HepG2 (cell line): Measurements from ENCODE around the gene AMER3. TPM values are rescaled to one million over a fixed set of nuclear protein-coding genes. Genes with fewer than 3 reads are reported as not detected.

ENCODE experiments used
- ATAC-seq: fragments of 200-7000 bp; cut with Tn5 transposase; 3 replicates; pipeline ENCODE4 v1.9.1; 2020; ENCODE audit warnings: mild to moderate bottlenecking, moderate library complexity
- BruUV-seq: library from RNA; stranded (reverse); fragments of 400-500 nt; replicated peaks from 2 replicates; lab custom pipeline; 2021; lab: Mats Ljungman, UMichigan
- CTCF ChIA-PET: fragments of 300-600 bp; formaldehyde crosslinking; extraction: SDS; loops from one replicate; lab custom pipeline; 2021; ENCODE audit warnings: low total read pairs, inconsistent platforms, low intra/inter-chr PET ratio; lab: Yijun Ruan, JAX
- POLR2A ChIA-PET: fragments of 350-600 bp; sonication (Branson Sonifier 250); formaldehyde crosslinking; loops from one replicate; lab custom pipeline; 2020; ENCODE audit warnings: antibody characterized with exemption, inconsistent platforms; lab: Yijun Ruan, JAX
- DNase-seq: peaks from one replicate; pipeline ENCODE4 v3.0.0-alpha.2; 2015; ENCODE audit warnings: low spot score
- FAIRE-seq: peaks from 3 replicates; lab custom pipeline; 2011; peaks lifted over from hg19 to GRCh38; lab: Jason Lieb, UNC
- H2AFZ ChIP-seq: one replicate; pipeline ENCODE4 v1.6.1; 2011; ENCODE audit warnings: low read length, inconsistent platforms
- H3K27ac ChIP-seq: fragments of 300-600 bp; 3 replicates; pipeline ENCODE4 v1.8.0; 2011; ENCODE audit warnings: mixed run types, mild to moderate bottlenecking, mixed read lengths, low read length, inconsistent platforms; ENCODE audit not compliant: insufficient read depth; ENCODE audit errors: extremely low read length
- H3K27me3 ChIP-seq, 2 experiments: fragments of 200-600 bp in 1 of 2; 2 replicates in 1 of 2; 3 replicates in 1 of 2; pipeline versions ENCODE4 v1.6.0 to v1.8.0; 2011; ENCODE audit warnings: low read length in 2 of 2, mild to moderate bottlenecking in 2 of 2, moderate library complexity in 2 of 2, inconsistent platforms in 1 of 2; ENCODE audit not compliant: insufficient read depth in 2 of 2, control insufficient read depth in 1 of 2
- H3K36me3 ChIP-seq, 2 experiments: fragments of 200-600 bp in 1 of 2; replicated peaks in 1 of 2; 2 replicates in 1 of 2; 3 replicates in 1 of 2; pipeline versions ENCODE4 v1.5.1 to v1.8.0; 2011; ENCODE audit warnings: low read length in 2 of 2, inconsistent platforms in 1 of 2; ENCODE audit not compliant: insufficient read depth in 2 of 2, control insufficient read depth in 1 of 2
- H3K4me1 ChIP-seq: 2 replicates; pipeline ENCODE4 v1.5.1; 2012; ENCODE audit warnings: low read length, inconsistent platforms; ENCODE audit not compliant: insufficient read depth
- H3K4me2 ChIP-seq: 2 replicates; pipeline ENCODE4 v1.6.0; 2011; ENCODE audit warnings: low read depth, low read length, inconsistent platforms
- H3K4me3 ChIP-seq, 3 experiments: fragments of 200-600 bp in 1 of 3; sonication (generic), shearing (Covaris generic) in 1 of 3; replicated peaks in 1 of 3; 2 replicates each; pipeline ENCODE4 v1.5.1; 2011 to 2016; ENCODE audit warnings: low read length in 3 of 3, inconsistent platforms in 2 of 3, low read depth in 2 of 3, mild to moderate bottlenecking in 2 of 3, control low read depth in 1 of 3, mixed read lengths in 1 of 3; ENCODE audit not compliant: insufficient read depth in 1 of 3
- H3K79me2 ChIP-seq: one replicate; pipeline ENCODE4 v1.6.1; 2011; ENCODE audit warnings: low read length, inconsistent platforms; ENCODE audit not compliant: insufficient read depth
- H3K9ac ChIP-seq: 2 replicates; pipeline ENCODE4 v1.6.0; 2011; ENCODE audit warnings: mild to moderate bottlenecking, low read depth, low read length, inconsistent platforms; ENCODE audit not compliant: insufficient read depth
- H3K9me3 ChIP-seq: 2 replicates; pipeline ENCODE4 v1.5.1; 2012; ENCODE audit warnings: mild to moderate bottlenecking, low read length
- H4K20me1 ChIP-seq: 2 replicates; pipeline ENCODE4 v1.6.0; 2011; ENCODE audit warnings: inconsistent platforms, mild to moderate bottlenecking, low read length, moderate library complexity; ENCODE audit not compliant: insufficient read depth
- ATF1 ChIP-seq: IDR thresholded peaks from 2 replicates; pipeline ENCODE4 v1.6.1; 2016; ENCODE audit warnings: mild to moderate bottlenecking, control low read depth
- BCL6 ChIP-seq: IDR thresholded peaks from 2 replicates; pipeline ENCODE4 v1.6.1; 2016; ENCODE audit warnings: missing genetic modification reagents, missing compliant biosample characterization
- FOXK2 ChIP-seq: fragments of 450-650 bp; IDR thresholded peaks from 2 replicates; pipeline ENCODE4 v1.6.1; 2016
- HNF4A ChIP-seq: sonication (generic); formaldehyde crosslinking; IDR thresholded peaks from 2 replicates; pipeline ENCODE4 v1.4.0; 2020; ENCODE audit warnings: missing genetic modification reagents
- HNRNPH1 ChIP-seq: fragments of 200-400 bp; formaldehyde crosslinking; optimal IDR thresholded peaks from 2 replicates; pipeline ENCODE3; 2017; ENCODE audit warnings: mild to moderate bottlenecking, low read depth, low read length
- RARA ChIP-seq: IDR thresholded peaks from 2 replicates; pipeline ENCODE4 v1.6.1; 2016; ENCODE audit warnings: missing genetic modification reagents, missing compliant biosample characterization
- REPIN1 ChIP-seq: sonication (generic); formaldehyde crosslinking; IDR thresholded peaks from 2 replicates; pipeline ENCODE4 v1.8.0; 2022; ENCODE audit warnings: missing genetic modification reagents, low read depth, mild to moderate bottlenecking, borderline replicate concordance
- ZBTB7B ChIP-seq: sonication (generic); formaldehyde crosslinking; IDR thresholded peaks from 2 replicates; pipeline ENCODE4 v1.4.0; 2020; ENCODE audit warnings: missing genetic modification reagents
- ZNF264 ChIP-seq: sonication (generic); formaldehyde crosslinking; IDR thresholded peaks from 2 replicates; pipeline ENCODE4 v1.4.0; 2020; ENCODE audit warnings: missing genetic modification reagents
- ZNF30 ChIP-seq: sonication (generic); formaldehyde crosslinking; IDR thresholded peaks from 2 replicates; pipeline ENCODE4 v1.5.0; 2020; ENCODE audit warnings: mild to moderate bottlenecking, missing genetic modification reagents
- ZNF337 ChIP-seq: sonication (generic); formaldehyde crosslinking; IDR thresholded peaks from 2 replicates; pipeline ENCODE4 v1.5.1; 2020; ENCODE audit warnings: missing genetic modification reagents, low read depth, mild to moderate bottlenecking, borderline replicate concordance
- ZNF354B ChIP-seq: sonication (generic); formaldehyde crosslinking; IDR thresholded peaks from 2 replicates; pipeline ENCODE4 v1.8.0; 2022; ENCODE audit warnings: mild to moderate bottlenecking, missing genetic modification reagents
- ZNF546 ChIP-seq: sonication (generic); formaldehyde crosslinking; conservative IDR thresholded peaks from 2 replicates; pipeline ENCODE4 v1.8.1; 2023; ENCODE audit warnings: mild to moderate bottlenecking, missing genetic modification reagents
- ZNF558 ChIP-seq: sonication (generic); formaldehyde crosslinking; IDR thresholded peaks from 2 replicates; pipeline ENCODE4 v1.9.0; 2022; ENCODE audit warnings: mild to moderate bottlenecking, missing genetic modification reagents, borderline replicate concordance
- ZNF773 ChIP-seq: sonication (generic); formaldehyde crosslinking; IDR thresholded peaks from 2 replicates; pipeline ENCODE4 v1.4.0; 2020; ENCODE audit warnings: missing genetic modification reagents, borderline replicate concordance
- ZSCAN22 ChIP-seq: sonication (generic); formaldehyde crosslinking; IDR thresholded peaks from 2 replicates; pipeline ENCODE4 v1.4.0; 2020; ENCODE audit warnings: mild to moderate bottlenecking, missing genetic modification reagents
- ZSCAN31 ChIP-seq: sonication (generic); formaldehyde crosslinking; IDR thresholded peaks from 2 replicates; pipeline ENCODE4 v1.5.0; 2020; ENCODE audit warnings: low read depth, mild to moderate bottlenecking, missing genetic modification reagents
- WGBS: methylation state at CpG from one replicate; pipeline ENCODE4 v1.1.6; 2017; ENCODE audit warnings: low lambda C conversion rate; 5-methylcytosine and 5-hydroxymethylcytosine counted together
- in situ Hi-C: cut with HindIII; loops from 2 replicates; pipeline ENCODE4 v1.10.0; 2017; ENCODE audit warnings: low pct_unique_long_range_greater_than_20kb; ENCODE audit not compliant: extremely low pct_ligation_motif_present
- intact Hi-C: fragments of 100-400 bp; cut with micrococcal nuclease; formaldehyde crosslinking; loops from one replicate; pipeline ENCODE4 v1.10.0; 2022; ENCODE audit not compliant: unreplicated experiment
- polyA plus RNA-seq, 8 experiments: library from polyadenylated mRNA; depleted of rRNA in 3 of 8; stranded (reverse) in 7 of 8; unstranded in 1 of 8; fragments of >200 nt; fragmentation: Illumina TruSeq in 4 of 8; extraction: Trizol in 4 of 8; gene quantifications; 2 replicates each; pipeline versions ENCODE4 v1.2.1 to v1.2.3, GENCODE V29; 2011 to 2016; ENCODE audit warnings: low read depth in 4 of 8, missing spikeins in 1 of 8, mixed read lengths in 1 of 8; ENCODE audit not compliant: insufficient read depth in 1 of 8
- total RNA-seq, 5 experiments: library from RNA; depleted of rRNA; stranded (reverse); fragments of >200 nt; fragmentation: Illumina TruSeq; extraction: Trizol; gene quantifications; 2 replicates each; pipeline ENCODE4 v1.2.3, GENCODE V29; 2016; ENCODE audit warnings: low read depth in 1 of 5
- TF ChIP-seq, protein P1 (sequence below): sonication (generic); formaldehyde crosslinking; IDR thresholded peaks from 2 replicates; pipeline ENCODE4 v1.4.0; 2020; ENCODE audit warnings: mild to moderate bottlenecking, low read depth, missing genetic modification reagents
- TF ChIP-seq, protein P2 (sequence below): sonication (generic); formaldehyde crosslinking; IDR thresholded peaks from 2 replicates; pipeline ENCODE4 v1.4.0; 2020; ENCODE audit warnings: mild to moderate bottlenecking, missing genetic modification reagents
- TF ChIP-seq, protein P3 (sequence below): sonication (generic); formaldehyde crosslinking; IDR thresholded peaks from 2 replicates; pipeline ENCODE4 v1.4.0; 2020; ENCODE audit warnings: mild to moderate bottlenecking, missing genetic modification reagents

AMER3 gene
- total and polyA plus RNA-seq, 2 of the 13 experiments (the other 11 are each of a cell fraction or from before 2014, with no cell fraction given) = not detected

GRCh38 chr2:130744287-130745117 is 10.8 kb upstream of the AMER3 start:
- Histone ChIP-seq H3K9ac (no peak overlapping the region), H2AFZ (no peak overlapping the region), H3K9me3 (no peaks in the 10 kb centered on the region), H4K20me1 (no peaks in the 10 kb centered on the region), H3K36me3 (no peaks in the 10 kb centered on the region), H3K4me3 (peak overlapping the region in 1 of 3 experiments; percentile 51; a peak in 2 of 6 replicates), H3K79me2 (no peaks in the 10 kb centered on the region), H3K4me1 (peaks cover 21% of the 10 kb centered on the region), H3K27me3 (peaks cover 0 to 12% of the 10 kb centered on the region in 2 experiments; a peak in 4 of 5 replicates), H3K27ac (no peak overlapping the region), H3K4me2 (peak overlapping the region; percentile 65)
- ATAC-seq = peak; percentile 99
- 2% methylated on average over 13 of the region's 20 CpGs for WGBS
- CTCF ChIA-PET = no interaction called here
- intact Hi-C loops = no loop called here
- POLR2A ChIA-PET = no interaction called here
- peak; percentile 74 for FAIRE-seq
- peak; percentile 85 for DNase-seq
- no TSS peak for BruUV-seq
- in situ Hi-C loops = no loop called here
- no peak for TF ChIP-seq ZSCAN31 (CRISPR knock-in tag)
- TF ChIP-seq, protein P1, sequence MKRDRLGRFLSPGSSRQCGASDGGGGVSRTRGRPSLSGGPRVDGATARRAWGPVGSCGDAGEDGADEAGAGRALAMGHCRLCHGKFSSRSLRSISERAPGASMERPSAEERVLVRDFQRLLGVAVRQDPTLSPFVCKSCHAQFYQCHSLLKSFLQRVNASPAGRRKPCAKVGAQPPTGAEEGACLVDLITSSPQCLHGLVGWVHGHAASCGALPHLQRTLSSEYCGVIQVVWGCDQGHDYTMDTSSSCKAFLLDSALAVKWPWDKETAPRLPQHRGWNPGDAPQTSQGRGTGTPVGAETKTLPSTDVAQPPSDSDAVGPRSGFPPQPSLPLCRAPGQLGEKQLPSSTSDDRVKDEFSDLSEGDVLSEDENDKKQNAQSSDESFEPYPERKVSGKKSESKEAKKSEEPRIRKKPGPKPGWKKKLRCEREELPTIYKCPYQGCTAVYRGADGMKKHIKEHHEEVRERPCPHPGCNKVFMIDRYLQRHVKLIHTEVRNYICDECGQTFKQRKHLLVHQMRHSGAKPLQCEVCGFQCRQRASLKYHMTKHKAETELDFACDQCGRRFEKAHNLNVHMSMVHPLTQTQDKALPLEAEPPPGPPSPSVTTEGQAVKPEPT (CRISPR knock-in tag) = peak; percentile 51; the same call in 1 of the 2 replicates
- TF ChIP-seq ZNF30 = no peak
- TF ChIP-seq ZNF773 = no peak
- TF ChIP-seq, protein P2, sequence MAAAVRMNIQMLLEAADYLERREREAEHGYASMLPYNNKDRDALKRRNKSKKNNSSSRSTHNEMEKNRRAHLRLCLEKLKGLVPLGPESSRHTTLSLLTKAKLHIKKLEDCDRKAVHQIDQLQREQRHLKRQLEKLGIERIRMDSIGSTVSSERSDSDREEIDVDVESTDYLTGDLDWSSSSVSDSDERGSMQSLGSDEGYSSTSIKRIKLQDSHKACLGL (CRISPR knock-in tag) = no peak
- TF ChIP-seq FOXK2 = no peak
- no peak for TF ChIP-seq HNRNPH1
- TF ChIP-seq ZNF354B (CRISPR knock-in tag) = no peak
- peak; percentile 83 for TF ChIP-seq ZBTB7B
- peak; percentile 99 for TF ChIP-seq BCL6 (CRISPR knock-in tag)
- peak; percentile 55 for TF ChIP-seq RARA (CRISPR knock-in tag)
- no peak for TF ChIP-seq ATF1 (CRISPR knock-in tag)
- TF ChIP-seq ZNF264 (CRISPR knock-in tag) = no peak
- TF ChIP-seq ZNF337 (CRISPR knock-in tag) = no peak
- TF ChIP-seq, protein P3, sequence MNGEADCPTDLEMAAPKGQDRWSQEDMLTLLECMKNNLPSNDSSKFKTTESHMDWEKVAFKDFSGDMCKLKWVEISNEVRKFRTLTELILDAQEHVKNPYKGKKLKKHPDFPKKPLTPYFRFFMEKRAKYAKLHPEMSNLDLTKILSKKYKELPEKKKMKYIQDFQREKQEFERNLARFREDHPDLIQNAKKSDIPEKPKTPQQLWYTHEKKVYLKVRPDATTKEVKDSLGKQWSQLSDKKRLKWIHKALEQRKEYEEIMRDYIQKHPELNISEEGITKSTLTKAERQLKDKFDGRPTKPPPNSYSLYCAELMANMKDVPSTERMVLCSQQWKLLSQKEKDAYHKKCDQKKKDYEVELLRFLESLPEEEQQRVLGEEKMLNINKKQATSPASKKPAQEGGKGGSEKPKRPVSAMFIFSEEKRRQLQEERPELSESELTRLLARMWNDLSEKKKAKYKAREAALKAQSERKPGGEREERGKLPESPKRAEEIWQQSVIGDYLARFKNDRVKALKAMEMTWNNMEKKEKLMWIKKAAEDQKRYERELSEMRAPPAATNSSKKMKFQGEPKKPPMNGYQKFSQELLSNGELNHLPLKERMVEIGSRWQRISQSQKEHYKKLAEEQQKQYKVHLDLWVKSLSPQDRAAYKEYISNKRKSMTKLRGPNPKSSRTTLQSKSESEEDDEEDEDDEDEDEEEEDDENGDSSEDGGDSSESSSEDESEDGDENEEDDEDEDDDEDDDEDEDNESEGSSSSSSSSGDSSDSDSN (CRISPR knock-in tag) = no peak
- TF ChIP-seq ZNF558 (CRISPR knock-in tag) = no peak
- peak; percentile 78; the same call in 1 of the 2 replicates for TF ChIP-seq REPIN1
- TF ChIP-seq ZNF546 (CRISPR knock-in tag) = no peak
- TF ChIP-seq HNF4A (CRISPR knock-in tag) = peak; percentile 97
- TF ChIP-seq ZSCAN22 (CRISPR knock-in tag) = no peak
